Activated T-cell treated with anti-CD3 and anti-CD28 coated beads for 48 hours (primary cell): Measurements from ENCODE around the gene IPO5.

Source experiments
- DNase-seq: peaks from one replicate; pipeline ENCODE4 v3.0.0-alpha.2; 2020; ENCODE audit warnings: low read depth

IPO5 gene

DNA sequence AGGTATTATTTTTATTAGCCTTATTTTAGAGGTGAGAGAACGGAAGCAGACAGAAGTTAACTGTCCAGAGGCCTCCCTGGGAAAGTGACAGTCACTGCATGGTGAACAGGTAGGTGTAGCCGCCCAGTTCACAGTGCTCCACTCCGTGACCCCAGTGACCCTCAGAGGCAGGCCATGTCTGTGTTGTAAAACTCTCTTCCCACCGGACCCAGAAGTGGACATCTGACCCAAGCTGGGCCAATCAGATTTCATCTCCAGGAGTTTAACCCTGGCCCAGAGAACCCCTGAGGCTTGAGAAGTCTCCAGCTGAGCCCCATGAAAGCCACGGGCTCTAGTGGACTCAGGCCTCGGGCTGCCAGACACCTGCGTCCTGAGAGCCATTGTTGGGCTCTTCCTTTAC is 105.8 kb downstream of the IPO5 start:
- DNase-seq, result no peak

DNA sequence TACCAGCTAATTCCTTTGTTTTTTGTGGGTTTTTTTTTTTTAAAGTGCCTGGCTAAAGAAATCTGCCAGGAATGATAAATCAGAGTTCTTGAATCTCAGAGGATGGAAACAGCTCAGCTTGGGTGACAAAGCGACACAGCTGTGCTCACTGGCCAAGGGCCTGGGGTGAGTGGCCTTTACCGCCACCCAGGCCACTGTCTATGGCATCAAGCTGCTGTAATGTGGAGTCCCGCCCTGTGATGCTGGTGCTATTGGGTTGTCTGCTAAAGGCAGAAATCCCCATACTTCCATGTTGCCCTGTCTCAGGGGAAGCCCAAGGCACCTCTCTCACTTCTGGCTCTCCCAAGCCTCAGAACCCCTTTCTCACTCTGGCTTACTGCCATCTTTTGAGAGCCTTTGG is 106.8 kb downstream of the IPO5 start:
- DNase-seq, result no peak

DNA sequence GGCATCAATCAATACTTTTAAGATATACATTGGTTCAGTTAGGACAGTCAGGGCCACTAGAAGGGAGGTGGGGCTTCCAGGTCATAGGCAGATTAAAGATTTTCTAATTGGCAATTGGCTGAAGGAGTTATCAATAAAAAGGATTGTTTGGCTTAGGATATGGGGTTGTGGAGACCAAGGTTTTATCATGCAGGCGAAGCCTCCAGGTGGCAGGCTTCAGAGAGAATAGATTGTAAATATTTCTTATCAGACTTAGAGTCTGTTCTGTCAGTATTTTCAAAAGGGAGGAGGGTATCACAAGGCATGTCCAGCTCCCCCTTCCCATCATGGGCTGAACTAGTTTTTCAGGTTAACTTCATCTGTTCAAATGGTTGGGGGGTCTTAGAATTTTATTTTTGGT is 112.0 kb downstream of the IPO5 start:
- no peak for DNase-seq

DNA sequence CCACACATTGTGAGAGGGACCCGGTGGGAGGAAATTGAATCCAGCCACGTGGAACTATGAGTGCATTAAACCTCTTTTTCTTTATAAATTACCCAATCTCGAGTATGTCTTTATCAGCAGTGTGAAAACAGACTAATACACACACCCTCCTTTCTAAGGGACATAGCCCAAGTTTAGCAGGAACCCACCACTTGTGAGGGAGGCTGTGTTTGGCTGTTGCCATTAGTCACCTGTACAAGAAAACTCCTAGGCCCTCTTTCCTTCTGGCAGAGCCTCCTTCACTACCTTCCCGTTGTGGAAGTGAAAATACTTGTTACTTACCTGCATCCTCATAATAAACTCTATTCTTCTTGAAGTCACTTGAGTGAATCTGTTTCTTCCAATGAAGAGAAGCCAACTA is 113.2 kb downstream of the IPO5 start:
- no peak for DNase-seq

DNA sequence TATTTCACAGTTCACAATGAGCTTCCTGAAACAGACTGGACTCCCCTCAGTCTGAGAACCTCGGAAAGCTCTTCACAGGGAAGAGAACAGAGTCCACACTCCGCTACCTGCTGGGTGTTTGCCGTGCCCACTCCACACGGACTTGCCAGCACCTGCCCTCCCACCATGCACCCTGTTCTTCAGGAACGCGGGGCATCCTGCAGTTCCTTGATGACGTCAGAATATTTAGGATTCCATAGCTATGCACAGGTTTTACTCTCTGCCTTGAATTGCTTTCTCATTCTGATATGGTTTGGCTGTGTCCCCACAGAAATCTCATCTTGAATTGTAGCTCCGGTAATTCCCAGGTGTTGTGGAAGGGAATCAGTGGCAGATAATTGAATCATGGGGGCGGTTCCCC is 115.0 kb downstream of the IPO5 start:
- DNase-seq, result no peak

DNA sequence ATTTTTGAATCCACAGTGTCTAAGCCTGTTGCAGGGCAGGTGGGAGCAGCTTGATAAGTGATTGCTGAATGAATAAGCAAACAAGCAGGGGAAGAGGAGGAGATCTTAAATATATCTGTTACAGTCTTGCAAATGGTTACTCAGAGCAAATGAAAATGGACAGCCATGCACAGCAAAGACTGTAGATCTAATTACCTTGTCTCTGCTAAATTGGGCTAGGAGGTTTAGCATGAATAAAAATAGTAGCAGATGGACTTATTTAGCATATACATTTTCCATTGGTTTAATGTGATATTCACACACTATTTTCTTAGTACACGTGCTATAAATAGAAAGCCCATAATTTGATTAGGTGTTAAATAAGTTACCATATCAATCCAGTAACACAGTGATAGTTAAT is 116.5 kb downstream of the IPO5 start:
- DNase-seq, result no peak

DNA sequence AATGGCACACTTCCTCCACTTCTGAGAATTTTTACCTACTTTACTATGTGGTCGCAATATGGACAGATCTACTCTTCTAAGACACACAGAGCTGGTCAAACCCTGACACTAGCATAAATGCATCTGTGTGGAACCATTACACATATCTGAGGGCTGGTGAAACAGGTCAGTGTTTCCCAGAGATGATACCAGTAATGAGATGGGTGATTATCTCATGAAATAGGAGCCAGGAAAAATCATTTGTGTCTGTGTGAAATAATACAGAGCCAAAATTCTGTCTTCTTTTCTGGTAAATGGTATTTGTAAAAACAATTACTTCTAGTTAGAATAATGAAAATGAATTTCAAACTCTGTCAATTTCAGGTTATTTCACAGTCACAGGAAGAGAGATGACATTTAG is 117.8 kb downstream of the IPO5 start:
- no peak for DNase-seq

DNA sequence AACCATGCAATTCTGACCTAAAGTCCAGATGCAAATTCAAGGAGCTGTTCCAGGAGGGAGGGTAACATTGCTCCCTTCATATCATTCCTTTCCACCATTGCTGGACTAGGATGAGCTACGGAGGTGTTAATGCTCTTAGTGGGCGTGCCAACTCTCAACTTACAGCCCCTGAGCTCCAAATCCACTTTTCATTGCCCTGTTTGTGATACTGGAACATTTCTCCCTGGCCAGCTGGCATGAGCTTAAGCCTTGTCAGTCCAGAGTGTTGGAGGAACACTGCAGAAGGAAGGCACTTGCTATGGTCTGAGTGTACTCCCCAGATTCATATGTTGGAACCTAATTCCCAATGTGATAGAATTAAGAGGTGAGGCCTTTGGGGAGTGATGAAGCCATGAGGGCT is 119.0 kb downstream of the IPO5 start:
- DNase-seq, result no peak
